Measurements from ENCODE around the gene NBEAL2. TPM values are rescaled to one million over a fixed set of nuclear protein-coding genes. Genes with fewer than 3 reads are reported as not detected.

NBEAL2 gene
- total and polyA plus RNA-seq, 10 of the 15 experiments (the other 5 are each of a cell fraction or from before 2014, with no cell fraction given) = 0.07 to 127 (median 29.4) TPM

- DNase-seq (ENCODE audit: low read depth, low spot score) (no peak), FAIRE-seq (no peak), ATAC-seq (no peak)
- no peaks in the 10 kb centered on the region for H3K9me3 ChIP-seq (replicated peaks; ENCODE audit: control insufficient read depth, insufficient read depth, low read length)
- ChIA-PET CTCF (interaction anchor here (0.6 to 1.3 kb wide), 3 partner anchors 13 to 75 kb away, joined by 3 to 6 read pairs (median 5); no protein-coding TSS in a partner anchor), SMC1A (ENCODE audit: uncharacterized antibody, unreplicated experiment) (interaction anchor here (2.2 kb wide), 1 partner anchor 52 kb away, joined by 5 read pairs; no protein-coding TSS in a partner anchor), RAD21 (ENCODE audit: unreplicated experiment) (interaction anchor here (0.7 kb wide), 1 partner anchor 58 kb away, joined by 3 read pairs; no protein-coding TSS in a partner anchor), POLR2A (interaction anchor here (0.6 kb wide), 2 partner anchors 24 to 472 kb away, joined by 4 read pairs; no protein-coding TSS in a partner anchor)
- 93% methylated on average over 11 of the region's 11 CpGs for WGBS (ENCODE audit: insufficient coverage, insufficient replicate concordance, low lambda C conversion rate, missing lambda C conversion rate)
- BruUV-seq (replicated peaks) = no TSS peak
- TF ChIP-seq SP1 (IDR thresholded peaks at IDR 0.05; ENCODE audit: low read depth, low read length) = no peak
- TF ChIP-seq ZNF622 (IDR thresholded peaks at IDR 0.05) = no peak
- TF ChIP-seq GATAD2B (conservative IDR thresholded peaks at IDR 0.05; ENCODE audit: low read depth) = no peak
- no peak for TF ChIP-seq POU2F2 (IDR thresholded peaks at IDR 0.05; ENCODE audit: borderline replicate concordance, low read depth, low read length)
- peaks cover 51% of the 10 kb centered on the region for H3K4me1 ChIP-seq (ENCODE audit: control insufficient read depth, insufficient read depth, low read length)
- H3K9ac ChIP-seq (ENCODE audit: control insufficient read depth, insufficient read depth, low read length) = no peak overlapping the region
- no peaks in the 10 kb centered on the region for H4K20me1 ChIP-seq (ENCODE audit: control insufficient read depth, insufficient read depth)
- in situ Hi-C loops (cut with MboI) (no loop called here), intact Hi-C loops (cut with micrococcal nuclease; ENCODE audit: unreplicated experiment) (no loop called here)
- peaks cover 64% of the 10 kb centered on the region for H3K79me2 ChIP-seq (ENCODE audit: control insufficient read depth, insufficient read depth, low read length)
- no peak overlapping the region for H2AFZ ChIP-seq (ENCODE audit: control insufficient read depth, low read depth, low read length)
- H3K36me3 ChIP-seq (ENCODE audit: control insufficient read depth in 2 of 2, insufficient read depth in 2 of 2, low read length in 1 of 2) = no peaks in the 10 kb centered on the region; a peak in 2 of 4 replicates
- H3K27me3 ChIP-seq (replicated peaks in 1 of 2; ENCODE audit: control insufficient read depth in 2 of 2, insufficient read depth in 2 of 2, low read length in 1 of 2) = no peaks in the 10 kb centered on the region
- no peak overlapping the region for H3K4me3 ChIP-seq
- H3K27ac ChIP-seq (ENCODE audit: control insufficient read depth, insufficient read depth) = no peak overlapping the region
- no peak overlapping the region for H3K4me2 ChIP-seq (ENCODE audit: control insufficient read depth, insufficient read depth)
These were observed 5.4 kb downstream of the NBEAL2 start for GRCh38 chr3:46984591-46985459.

GRCh38 chr3:46985588-46985987 lies 6.1 kb downstream of the NBEAL2 start:
- no peaks in the 10 kb centered on the region for H4K20me1 ChIP-seq (ENCODE audit: control insufficient read depth, insufficient read depth)
- no peak for TF ChIP-seq RUNX3 (IDR thresholded peaks at IDR 0.05; ENCODE audit: low read length)
- TF ChIP-seq EGR1 (IDR thresholded peaks at IDR 0.05; ENCODE audit: borderline replicate concordance in 1 of 2, low read depth in 2 of 2, low read length in 2 of 2) = no peak
- TF ChIP-seq ZZZ3 (IDR thresholded peaks at IDR 0.05; ENCODE audit: control insufficient read depth, insufficient read length, low read depth) = no peak
- no peak for TF ChIP-seq SMARCA5 (IDR thresholded peaks at IDR 0.05)
- no peak for TF ChIP-seq PKNOX1 (IDR thresholded peaks at IDR 0.05)
- TF ChIP-seq BMI1 (IDR thresholded peaks at IDR 0.05; ENCODE audit: borderline replicate concordance) = no peak
- no peak for TF ChIP-seq BCLAF1 (IDR thresholded peaks at IDR 0.05)
- no peak for TF ChIP-seq SREBF1 (IDR thresholded peaks at IDR 0.05; ENCODE audit: low read length)
- no peak for TF ChIP-seq ZNF24 (IDR thresholded peaks at IDR 0.05)

More at GRCh38 chr3:46985588-46985987, 6.1 kb downstream of the NBEAL2 start:
- H3K27ac ChIP-seq (ENCODE audit: control insufficient read depth, insufficient read depth) = no peak overlapping the region; the same call in 1 of the 2 replicates
- H2AFZ ChIP-seq (ENCODE audit: control insufficient read depth, low read depth, low read length) = no peak overlapping the region
- ChIA-PET RAD21 (ENCODE audit: unreplicated experiment) (interaction anchor here (1.5 kb wide), 1 partner anchor 52 kb away, joined by 3 read pairs; no protein-coding TSS in a partner anchor), CTCF (interaction anchor here (1.2 kb wide), 2 partner anchors 12 to 73 kb away, joined by 3 to 5 read pairs; no protein-coding TSS in a partner anchor), SMC1A (ENCODE audit: uncharacterized antibody, unreplicated experiment) (interaction anchor here (1.0 to 2.2 kb wide), 2 partner anchors 52 to 57 kb away, joined by 5 read pairs; no protein-coding TSS in a partner anchor), POLR2A (interaction anchor here (0.6 kb wide), 1 partner anchor 473 kb away, joined by 4 read pairs; no protein-coding TSS in a partner anchor)
- WGBS (ENCODE audit: insufficient coverage, insufficient replicate concordance, low lambda C conversion rate, missing lambda C conversion rate) = 76% methylated on average over 5 of the region's 5 CpGs
- H3K4me1 ChIP-seq (ENCODE audit: control insufficient read depth, insufficient read depth, low read length) = peaks cover 53% of the 10 kb centered on the region
- H3K79me2 ChIP-seq (ENCODE audit: control insufficient read depth, insufficient read depth, low read length) = peaks cover 56% of the 10 kb centered on the region
- no peaks in the 10 kb centered on the region for H3K9me3 ChIP-seq (replicated peaks; ENCODE audit: control insufficient read depth, insufficient read depth, low read length)
- intact Hi-C loops (cut with micrococcal nuclease; ENCODE audit: unreplicated experiment) = no loop called here
- ATAC-seq = no peak
- no peak for FAIRE-seq
- no peak overlapping the region; the same call in 1 of the 2 replicates for H3K9ac ChIP-seq (ENCODE audit: control insufficient read depth, insufficient read depth, low read length)
- no peaks in the 10 kb centered on the region for H3K27me3 ChIP-seq (replicated peaks in 1 of 2; ENCODE audit: control insufficient read depth in 2 of 2, insufficient read depth in 2 of 2, low read length in 1 of 2)
- no peak overlapping the region; the same call in 1 of the 2 replicates for H3K4me2 ChIP-seq (ENCODE audit: control insufficient read depth, insufficient read depth)
- BruUV-seq (replicated peaks) = no TSS peak
- no peak for DNase-seq (ENCODE audit: low read depth, low spot score)
- no peaks in the 10 kb centered on the region; a peak in 2 of 4 replicates for H3K36me3 ChIP-seq (ENCODE audit: control insufficient read depth in 2 of 2, insufficient read depth in 2 of 2, low read length in 1 of 2)
- in situ Hi-C loops (cut with MboI) = no loop called here
- no peak overlapping the region for H3K4me3 ChIP-seq

Measured in GM12878 (cell line).